Measurements from ENCODE around the gene TMEM271. TPM values are rescaled to one million over a fixed set of nuclear protein-coding genes. Genes with fewer than 3 reads are reported as not detected.

The TMEM271 gene
- total RNA-seq, 2 experiments from 2014 or later: not detected

GRCh38 chr4:528296-528695 is 47.8 kb downstream of the TMEM271 start:
- Mint-ChIP-seq H3K4me3 (no peak overlapping the region), H3K27ac (no peak overlapping the region), H3K27me3 (no peaks in the 10 kb centered on the region), H3K36me3 (peaks cover 73% of the 10 kb centered on the region), H3K9me3 (no peaks in the 10 kb centered on the region), H3K4me1 (ENCODE audit: low read depth) (no peaks in the 10 kb centered on the region)
- intact Hi-C loops (cut with micrococcal nuclease): no loop called here
- ChIA-PET CTCF (no interaction called here), POLR2A (no interaction called here)
- DNase-seq: no peak

GRCh38 chr4:526971-527460 is 49.1 kb downstream of the TMEM271 start:
- H3K4me1 Mint-ChIP-seq (ENCODE audit: low read depth): no peaks in the 10 kb centered on the region
- intact Hi-C loops (cut with micrococcal nuclease): no loop called here
- no peak overlapping the region for H3K27ac Mint-ChIP-seq
- no peak overlapping the region for H3K4me3 Mint-ChIP-seq
- H3K27me3 Mint-ChIP-seq: no peaks in the 10 kb centered on the region
- POLR2A ChIA-PET: no interaction called here
- CTCF ChIA-PET: no interaction called here
- no peak for DNase-seq
- peaks cover 73% of the 10 kb centered on the region for H3K36me3 Mint-ChIP-seq
- no peaks in the 10 kb centered on the region for H3K9me3 Mint-ChIP-seq

- H3K27me3 Mint-ChIP-seq: no peaks in the 10 kb centered on the region
- H3K36me3 Mint-ChIP-seq: peaks cover 73% of the 10 kb centered on the region
- H3K9me3 Mint-ChIP-seq: no peaks in the 10 kb centered on the region
- ChIA-PET POLR2A (no interaction called here), CTCF (no interaction called here)
- no peak overlapping the region for H3K27ac Mint-ChIP-seq
- intact Hi-C loops (cut with micrococcal nuclease): no loop called here
- DNase-seq: no peak
- H3K4me3 Mint-ChIP-seq: no peak overlapping the region
- H3K4me1 Mint-ChIP-seq (ENCODE audit: low read depth): no peaks in the 10 kb centered on the region
These were observed 49.7 kb downstream of the TMEM271 start for GRCh38 chr4:526189-526909.

- CTCF ChIA-PET: no interaction called here
- intact Hi-C loops (cut with micrococcal nuclease): no loop called here
- H3K36me3 Mint-ChIP-seq: peaks cover 72% of the 10 kb centered on the region
- POLR2A ChIA-PET: no interaction called here
- H3K27me3 Mint-ChIP-seq: no peaks in the 10 kb centered on the region
- no peaks in the 10 kb centered on the region for H3K4me1 Mint-ChIP-seq (ENCODE audit: low read depth)
- no peak overlapping the region for H3K27ac Mint-ChIP-seq
- no peaks in the 10 kb centered on the region for H3K9me3 Mint-ChIP-seq
- no peak overlapping the region for H3K4me3 Mint-ChIP-seq
- no peak for DNase-seq
These were observed 50.4 kb downstream of the TMEM271 start for GRCh38 chr4:525660-526059.

GRCh38 chr4:524196-524595 is 51.9 kb downstream of the TMEM271 start:
- Mint-ChIP-seq H3K9me3 (no peaks in the 10 kb centered on the region), H3K27ac (no peak overlapping the region), H3K4me1 (ENCODE audit: low read depth) (no peaks in the 10 kb centered on the region), H3K36me3 (peaks cover 69% of the 10 kb centered on the region), H3K27me3 (no peaks in the 10 kb centered on the region), H3K4me3 (no peak overlapping the region)
- intact Hi-C loops (cut with micrococcal nuclease): no loop called here
- ChIA-PET CTCF (no interaction called here), POLR2A (no interaction called here)
- no peak for DNase-seq

Other genes with a start within 250 kb of the TMEM271 start
- gene ZNF141, start 238.5 kb downstream of the TMEM271 start, total RNA-seq: 10 to 100 TPM; 22.4 to 24.2 TPM
- gene ZNF721, start 77.1 kb downstream of the TMEM271 start, total RNA-seq: 10 to 100 TPM; 31.0 to 31.8 TPM
- gene PIGG, start 77.1 kb downstream of the TMEM271 start, total RNA-seq: 10 to 100 TPM; 38.9 to 42.2 TPM
- 10 to 100 TPM; 16.1 to 22.9 TPM for gene PDE6B, start 49.3 kb upstream of the TMEM271 start, total RNA-seq
- 100 to 1,000 TPM; 245 to 254 TPM for gene ATP5ME, start 98.0 kb upstream of the TMEM271 start, total RNA-seq
- 10 to 100 TPM; 12.4 to 13.0 TPM for gene MYL5, start 98.2 kb upstream of the TMEM271 start, total RNA-seq
- gene SLC49A3, start 112.9 kb upstream of the TMEM271 start, total RNA-seq: under 1 TPM in 1 of 2 experiments, not detected in 1; 0.19 TPM
- 10 to 100 TPM; 27.8 to 29.3 TPM for gene PCGF3, start 129.5 kb upstream of the TMEM271 start, total RNA-seq
- under 1 TPM; 0.43 to 0.61 TPM for gene CPLX1, start 249.8 kb upstream of the TMEM271 start, total RNA-seq

Data from activated CD4-positive, alpha-beta memory T cell treated with anti-CD3 and anti-CD28 coated beads for 36 hours (primary cell).